TTC549 (cell line): ENCODE data around the gene BOK.
"Not testable (repeated sequence)": the region's sequence is repeated elsewhere in the genome, so short reads cannot be mapped to it uniquely, and the experiment has no call there.

ENCODE experiments used
- FAIRE-seq: peaks from 2 replicates; lab custom pipeline; 2012; peaks lifted over from hg19 to GRCh38; lab: Jason Lieb, UNC

The BOK gene

DNA sequence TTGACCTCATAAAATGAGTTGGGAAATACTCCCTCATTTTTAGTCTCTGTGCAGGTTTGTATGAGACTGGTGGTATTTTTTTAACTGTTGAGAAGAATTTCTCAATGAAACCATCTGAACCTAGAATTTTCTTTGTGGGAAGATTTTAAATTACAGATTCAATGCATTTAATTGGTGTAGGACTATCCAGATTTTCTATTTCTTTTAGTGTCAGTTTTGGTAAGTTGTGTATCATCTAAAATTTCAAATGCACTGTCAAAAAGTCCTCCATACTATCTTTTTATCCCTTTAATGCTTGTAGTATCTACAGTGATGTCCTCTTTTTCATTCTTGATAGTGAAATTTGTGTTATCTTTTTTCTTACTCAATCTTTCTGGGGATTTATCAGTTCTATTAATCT, 1.8 kb upstream of the BOK start:
- FAIRE-seq: no peak

DNA sequence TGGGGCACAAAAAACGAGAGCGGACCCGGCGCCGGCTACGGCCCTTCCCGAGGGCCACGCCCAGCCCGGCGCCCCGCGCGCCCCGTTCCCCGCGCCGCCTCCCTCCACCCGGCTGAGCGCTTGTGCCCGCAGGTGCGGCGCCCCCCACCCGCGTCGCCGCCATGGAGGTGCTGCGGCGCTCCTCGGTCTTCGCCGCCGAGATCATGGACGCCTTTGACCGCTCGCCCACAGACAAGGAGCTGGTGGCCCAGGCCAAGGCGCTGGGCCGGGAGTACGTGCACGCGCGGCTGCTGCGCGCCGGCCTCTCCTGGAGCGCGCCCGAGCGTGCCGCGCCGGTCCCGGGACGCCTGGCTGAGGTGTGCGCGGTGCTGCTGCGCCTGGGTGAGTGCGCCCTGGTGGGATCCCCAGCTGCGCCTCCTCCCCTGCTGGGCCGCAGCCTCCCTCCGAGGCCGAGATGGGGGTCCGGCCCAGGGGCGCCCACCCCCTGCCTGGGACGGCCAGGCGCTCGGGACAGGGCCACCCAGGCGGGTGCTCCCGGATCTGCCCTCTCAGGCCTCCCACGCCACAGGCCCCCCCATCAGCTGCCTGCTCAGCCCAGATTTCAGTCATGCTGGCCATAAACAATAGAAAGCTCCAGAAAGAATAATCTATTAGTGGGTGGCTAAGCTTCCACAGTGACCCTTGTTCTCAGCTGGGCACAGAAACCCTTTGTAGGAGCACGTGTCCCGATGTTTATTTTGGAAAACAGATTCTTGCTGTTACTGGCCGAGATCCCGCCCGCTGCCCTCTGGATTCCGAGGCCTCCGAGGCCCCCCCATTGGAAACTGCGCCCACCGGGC, 997 bp downstream of the BOK start:
- no peak for FAIRE-seq

DNA sequence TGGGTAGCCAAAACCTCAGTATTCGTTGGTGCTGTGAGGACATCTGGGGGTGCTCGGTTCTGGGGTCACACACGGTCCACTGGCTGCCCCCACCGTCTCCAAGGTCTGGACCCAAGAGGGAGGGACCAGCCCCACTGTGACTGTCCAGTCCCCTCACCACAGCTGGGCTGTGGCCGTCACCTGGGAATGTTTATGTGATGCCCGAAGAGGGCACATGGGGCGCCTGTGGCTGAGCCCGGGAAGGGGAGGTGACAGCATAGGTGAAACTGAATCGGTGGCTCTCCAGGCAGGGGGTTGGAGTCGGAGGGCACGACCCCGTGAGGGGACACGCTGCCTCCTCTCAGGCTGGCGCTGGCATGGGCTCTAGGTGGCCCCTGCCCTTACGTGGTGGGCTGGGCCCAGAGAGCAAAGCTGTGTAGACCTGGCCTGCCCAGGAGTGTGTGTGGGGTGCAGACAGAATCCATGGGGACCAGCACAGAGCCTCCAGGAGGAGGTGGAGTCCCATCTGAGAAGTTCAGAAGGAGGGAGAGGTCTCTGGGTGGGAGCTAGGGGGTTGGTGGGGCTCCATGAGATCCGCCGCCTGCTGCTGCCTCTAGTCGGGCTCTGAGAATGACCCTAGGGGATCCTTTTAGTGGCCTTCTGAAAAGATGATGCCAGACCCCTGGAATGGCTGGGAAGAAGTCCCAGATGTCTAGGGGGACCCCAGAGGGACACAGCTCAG, 1.8 kb downstream of the BOK start:
- FAIRE-seq: no peak

DNA sequence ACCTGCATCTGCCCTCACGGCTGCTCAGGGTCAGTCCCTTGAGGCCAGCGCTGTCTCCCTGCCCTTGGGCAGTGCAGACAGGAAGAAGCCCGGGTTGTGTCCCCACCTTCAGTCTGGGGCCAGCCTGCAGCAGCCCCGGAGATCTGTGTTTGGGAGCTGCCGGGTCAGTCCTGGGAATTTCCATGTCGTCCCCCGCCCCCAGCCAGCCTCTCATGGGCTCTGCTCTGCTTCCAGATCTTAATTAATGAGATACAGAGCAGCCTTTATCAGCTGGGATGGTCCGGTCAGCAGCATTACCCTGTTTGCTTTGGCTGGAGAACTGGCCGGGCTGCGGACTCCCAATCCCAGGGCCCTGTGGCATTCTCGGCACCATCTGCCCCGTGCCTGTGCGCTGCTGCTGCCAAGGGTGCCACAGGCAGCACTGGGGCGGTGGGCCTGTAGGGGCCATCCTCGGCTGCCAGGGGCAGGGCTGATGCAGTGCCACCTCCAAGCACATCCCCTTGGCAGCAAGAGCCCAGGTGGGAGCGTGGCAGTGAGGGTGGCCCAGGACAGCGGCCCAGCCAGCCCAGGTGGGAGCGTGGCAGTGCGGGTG, 2.4 kb downstream of the BOK start:
- no peak for FAIRE-seq

DNA sequence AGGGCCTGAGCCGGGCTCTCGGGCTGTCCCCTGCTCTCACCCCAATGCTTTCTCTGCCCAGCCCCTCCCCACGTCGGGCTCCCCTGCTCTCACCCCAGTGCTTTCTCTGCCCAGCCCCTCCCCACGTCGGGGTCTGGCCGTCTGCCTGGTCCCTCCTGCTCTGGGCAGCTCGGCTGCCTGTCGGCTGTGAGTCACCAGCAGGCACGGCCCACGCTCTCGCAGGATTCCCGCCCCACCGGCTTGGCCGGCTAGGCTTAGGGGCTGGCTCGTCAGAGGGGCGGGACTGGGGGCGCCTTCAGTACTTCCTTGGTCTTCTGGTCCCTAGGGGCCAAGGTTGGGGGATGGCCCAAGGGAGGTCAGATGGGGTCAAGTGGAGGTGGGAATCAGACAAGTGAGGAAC, 3.3 kb downstream of the BOK start:
- no peak for FAIRE-seq

DNA sequence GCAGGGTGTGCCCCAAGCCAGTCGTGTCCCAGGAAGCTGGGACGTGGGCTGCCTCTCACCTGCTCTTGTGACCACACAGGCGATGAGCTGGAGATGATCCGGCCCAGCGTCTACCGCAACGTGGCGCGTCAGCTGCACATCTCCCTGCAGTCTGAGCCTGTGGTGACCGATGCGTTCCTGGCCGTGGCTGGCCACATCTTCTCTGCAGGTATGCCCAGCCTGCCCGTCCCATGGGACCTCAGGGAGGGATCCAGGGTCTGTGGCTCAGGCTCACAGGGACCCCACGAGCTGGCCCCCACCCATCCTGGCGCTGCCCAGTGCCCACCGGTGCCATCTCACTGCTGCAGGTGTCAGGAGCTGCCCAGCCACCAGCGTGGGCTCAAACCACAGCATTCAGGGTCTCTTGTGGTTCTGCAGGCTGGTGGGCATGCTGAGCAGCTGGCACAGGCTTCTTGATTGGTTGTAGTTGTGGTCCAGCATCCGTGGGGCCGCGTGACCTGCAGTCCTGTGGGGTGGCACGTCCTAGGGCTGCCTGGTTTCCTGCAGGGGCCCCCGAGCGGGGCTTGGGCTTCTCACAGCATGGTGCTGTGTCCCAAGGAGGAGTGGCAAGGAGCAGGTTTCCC, 3.8 kb downstream of the BOK start:
- no peak for FAIRE-seq

DNA sequence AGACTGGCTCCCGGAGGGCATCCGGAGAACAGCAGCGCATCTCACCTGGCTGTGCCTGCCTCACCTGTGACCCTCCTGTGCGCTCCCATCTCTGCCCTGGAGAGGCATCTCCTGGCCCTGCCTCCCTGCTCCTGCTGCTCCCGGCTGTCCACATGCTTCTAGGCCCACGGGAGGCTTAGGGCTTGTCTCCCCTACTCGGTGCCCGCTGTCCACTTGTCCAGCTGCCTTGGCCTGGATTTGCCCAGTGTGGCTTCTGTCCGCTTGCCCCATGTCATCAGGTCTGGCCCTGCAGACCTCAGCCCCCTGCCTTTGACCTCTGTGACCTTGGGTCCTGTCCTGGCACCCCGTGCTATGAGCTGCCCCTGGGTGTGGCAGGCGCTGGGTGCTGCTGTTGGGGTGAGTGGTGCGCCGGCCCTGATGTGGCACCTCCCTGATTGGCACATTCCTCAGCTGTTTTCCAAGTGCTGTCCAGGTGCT, 4.5 kb downstream of the BOK start:
- FAIRE-seq: no peak

DNA sequence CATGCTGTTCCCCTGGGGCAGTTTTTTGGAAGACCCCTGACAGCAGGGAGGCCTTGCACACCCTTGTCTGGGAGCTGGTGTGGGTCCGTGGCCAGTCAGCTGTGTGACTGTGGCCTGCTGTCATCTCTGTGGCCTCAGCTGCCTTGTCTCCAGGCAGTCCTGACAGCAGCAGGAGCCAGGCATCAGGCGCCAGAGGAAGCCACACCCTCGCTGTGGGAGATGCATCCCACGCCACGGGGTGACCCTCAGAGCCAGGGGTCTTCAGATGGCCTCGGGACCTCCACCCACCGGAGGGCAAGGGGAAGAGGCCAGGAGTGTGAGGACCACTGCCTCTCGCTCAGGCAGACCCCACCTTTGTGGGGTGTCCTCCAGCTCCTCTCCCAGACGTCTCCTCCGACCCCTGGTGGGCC, 5.0 kb downstream of the BOK start:
- no peak for FAIRE-seq

DNA sequence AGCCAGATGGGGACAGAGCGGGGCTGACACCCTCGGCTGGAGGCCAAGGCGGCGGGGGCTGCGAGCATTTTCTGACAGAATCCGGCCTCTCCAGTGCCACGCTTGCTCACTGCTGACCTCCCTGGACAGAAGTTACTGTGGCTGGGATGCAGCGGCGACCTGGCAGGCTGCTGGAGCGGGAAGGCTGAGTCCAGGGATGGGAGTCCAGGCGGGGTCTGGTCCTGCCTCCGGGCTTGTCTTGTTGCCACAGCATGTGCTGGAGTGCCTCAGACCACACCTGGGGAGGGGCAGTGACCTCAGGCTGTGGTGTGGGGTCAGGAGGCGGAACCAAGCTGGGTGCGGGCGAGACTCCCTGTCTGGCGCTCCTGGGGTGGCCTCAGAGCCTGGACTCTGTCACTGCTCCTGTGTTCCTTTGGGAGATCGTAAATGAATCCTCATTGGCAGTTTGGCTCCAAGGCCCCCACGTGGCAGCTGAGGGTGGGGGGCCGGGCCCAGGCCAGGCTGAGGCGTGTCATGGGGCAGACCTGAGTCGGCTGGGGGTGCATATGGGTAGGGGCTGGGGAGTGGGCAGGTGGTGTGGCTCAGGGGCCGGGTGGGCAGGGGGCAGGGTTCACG, 5.5 kb downstream of the BOK start:
- no peak for FAIRE-seq

DNA sequence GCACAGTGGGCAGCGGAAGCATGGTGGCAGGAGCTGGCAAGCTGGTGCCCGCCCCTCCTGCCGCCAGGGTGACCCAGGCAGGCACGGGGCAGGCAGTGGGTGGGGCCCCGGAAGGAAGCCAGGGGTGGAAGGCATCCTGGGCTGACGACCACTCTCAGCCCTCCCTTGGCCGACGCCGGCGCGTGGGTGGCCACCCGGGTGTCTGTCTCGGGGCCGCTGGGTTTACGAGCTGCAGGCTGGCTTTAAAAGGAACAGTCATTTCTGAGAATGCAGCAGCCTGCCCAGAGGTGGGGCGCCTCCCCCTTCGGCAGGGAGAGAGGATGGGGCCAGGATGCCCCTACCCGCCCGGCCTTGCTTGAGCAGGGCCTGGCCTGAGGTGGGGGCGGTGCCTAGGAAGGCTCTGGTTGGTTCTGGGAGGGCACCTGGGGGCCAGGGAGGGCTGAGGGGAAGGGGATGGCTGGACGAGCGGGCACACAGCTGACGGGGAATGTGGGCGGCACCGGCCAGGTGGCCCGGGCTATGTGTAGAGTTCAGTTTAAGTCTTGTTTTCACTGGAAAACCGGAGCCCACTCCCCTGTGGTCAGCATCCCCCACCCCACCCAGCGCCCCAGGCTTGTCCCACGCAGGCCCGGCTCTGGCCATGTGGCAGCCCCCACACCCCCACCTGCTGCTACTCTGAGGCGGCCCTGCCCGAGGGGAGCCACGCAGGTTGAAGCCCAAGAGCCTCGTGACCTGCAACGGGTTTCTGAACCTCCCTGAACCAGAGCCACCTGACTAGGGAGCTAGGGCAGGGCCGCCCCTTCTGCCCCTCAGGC, 6.3 kb downstream of the BOK start:
- no peak for FAIRE-seq

DNA sequence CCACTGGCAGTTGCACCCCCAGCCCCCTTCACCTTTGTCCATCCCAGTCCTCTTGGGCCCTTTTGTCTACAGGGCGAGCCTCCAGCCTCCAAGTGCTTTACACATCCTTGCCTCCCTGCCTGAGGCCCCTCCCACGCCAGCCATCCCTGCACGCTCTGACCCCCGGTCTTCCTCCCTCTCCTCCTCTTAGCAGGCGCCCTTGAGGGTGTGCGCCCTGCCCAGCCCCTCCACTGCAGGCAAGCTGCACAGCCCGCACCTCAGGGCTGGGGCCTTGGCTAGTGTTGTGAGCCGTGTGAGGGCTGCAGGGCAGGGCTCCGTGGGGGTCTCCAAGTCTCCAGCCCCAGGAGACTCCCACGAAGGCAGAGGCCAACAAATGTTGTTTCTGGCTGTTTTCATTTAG, 6.9 kb downstream of the BOK start:
- FAIRE-seq: no peak

DNA sequence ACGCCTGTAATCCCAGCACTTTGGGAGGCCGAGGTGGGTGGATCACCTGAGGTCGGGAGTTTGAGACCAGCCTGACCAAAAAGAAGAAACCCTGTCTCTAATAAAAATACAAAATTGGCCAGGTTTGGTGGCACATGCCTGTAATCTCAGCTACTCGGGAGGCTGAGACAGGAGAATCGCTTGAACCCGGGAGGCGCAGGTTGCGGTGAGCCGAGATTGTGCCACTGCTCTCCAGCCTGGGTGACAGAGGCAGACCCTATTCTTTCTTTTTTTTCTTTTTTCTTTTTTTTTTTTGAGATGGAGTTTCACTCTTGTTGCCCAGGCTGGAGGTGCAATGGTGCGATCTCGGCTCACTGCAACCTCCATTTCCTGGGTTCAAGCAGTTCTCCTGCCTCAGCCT, 7.5 kb downstream of the BOK start:
- not testable (repeated sequence) for FAIRE-seq

DNA sequence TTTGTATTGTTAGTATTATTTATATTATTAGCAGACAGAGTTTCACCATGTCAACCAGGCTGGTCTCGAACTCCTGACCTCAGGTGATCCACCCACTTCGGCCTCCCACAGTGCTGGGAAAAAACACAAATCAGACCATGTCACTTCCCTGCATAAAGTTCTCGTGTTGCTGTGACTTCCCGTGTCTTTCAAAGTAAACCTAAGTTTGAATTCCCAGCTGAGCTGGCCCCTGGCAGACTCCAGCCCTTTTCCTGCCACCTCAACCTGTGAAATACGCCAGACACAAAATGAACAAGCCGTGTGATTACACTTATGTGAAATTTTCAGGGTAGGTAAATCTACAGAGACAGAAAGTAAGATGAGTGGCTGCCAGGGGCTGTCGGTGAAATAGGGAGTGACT, 7.9 kb downstream of the BOK start:
- no peak for FAIRE-seq

DNA sequence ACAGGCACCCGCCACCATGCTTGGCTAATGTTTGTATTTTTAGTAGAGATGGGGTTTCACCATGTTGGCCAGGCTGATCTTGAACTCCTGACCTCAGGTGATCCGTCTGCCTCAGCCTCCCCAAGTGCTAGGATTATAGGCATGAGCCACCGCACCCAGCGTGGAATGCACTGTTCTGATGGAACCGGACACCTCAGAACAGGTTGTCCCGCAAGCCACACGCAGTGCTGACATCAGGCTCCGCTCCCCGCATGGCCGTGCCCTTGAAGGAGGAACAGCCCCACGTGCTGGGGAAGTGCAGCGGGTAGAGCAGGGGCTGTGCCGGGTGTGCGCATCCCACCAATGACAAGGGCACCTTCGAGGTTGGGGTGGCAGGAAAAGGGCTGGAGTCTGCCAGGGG, 8.7 kb downstream of the BOK start:
- FAIRE-seq: not testable (repeated sequence)

DNA sequence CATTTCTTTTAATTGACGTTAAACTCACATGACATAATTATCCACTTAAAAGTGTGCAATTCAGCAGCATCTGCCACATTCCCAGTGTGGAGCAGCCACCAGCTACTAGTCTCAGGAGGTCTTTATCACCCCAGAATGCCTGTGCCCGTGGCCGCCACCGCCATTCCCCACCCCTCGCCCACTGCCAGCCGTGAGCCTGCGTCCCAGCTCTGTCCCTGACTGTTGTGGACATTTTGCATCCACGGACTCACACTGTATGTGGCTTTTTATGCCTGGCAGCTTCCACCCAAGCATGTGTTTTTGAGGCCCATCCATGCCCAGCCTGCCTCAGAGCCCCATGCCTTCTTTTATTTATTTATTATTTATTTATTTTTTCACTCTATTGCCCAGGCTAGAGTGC, 9.2 kb downstream of the BOK start:
- FAIRE-seq: no peak

DNA sequence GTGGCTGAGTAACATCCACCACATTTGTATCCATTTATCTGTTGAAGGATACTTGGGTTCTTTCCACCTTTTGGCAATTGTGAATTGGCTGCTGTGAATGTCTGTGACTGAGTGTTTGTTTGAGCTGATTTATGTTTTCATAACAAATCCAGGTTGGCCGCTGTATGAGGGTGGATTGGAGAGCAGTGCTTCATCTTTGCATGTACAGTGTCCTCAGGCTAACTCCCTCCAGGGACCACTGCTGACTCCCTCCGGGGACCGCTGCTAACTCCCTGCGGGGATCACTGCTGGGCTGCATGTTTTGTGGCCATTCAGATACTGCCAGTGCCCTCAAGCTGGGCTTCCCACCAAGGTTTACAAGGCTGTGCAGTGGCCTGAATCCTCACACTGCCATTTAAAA, 10.2 kb downstream of the BOK start:
- FAIRE-seq: no peak

DNA sequence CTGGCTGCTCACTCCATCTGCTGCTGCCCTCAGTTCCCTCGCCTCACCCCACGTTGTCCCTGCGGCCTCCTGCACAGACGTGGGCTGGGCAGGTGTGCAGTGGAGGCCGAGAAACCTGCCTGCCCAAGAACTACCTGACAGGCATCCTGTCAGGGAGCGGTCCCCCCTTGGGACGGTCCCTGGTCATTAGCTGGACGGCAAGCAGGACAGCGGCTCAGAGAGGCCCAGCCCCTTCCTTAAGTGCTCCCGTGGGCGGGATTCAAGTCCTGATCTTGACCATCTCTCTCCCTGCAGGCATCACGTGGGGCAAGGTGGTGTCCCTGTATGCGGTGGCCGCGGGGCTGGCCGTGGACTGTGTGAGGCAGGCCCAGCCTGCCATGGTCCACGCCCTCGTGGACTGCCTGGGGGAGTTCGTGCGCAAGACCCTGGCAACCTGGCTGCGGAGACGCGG, 11.3 kb downstream of the BOK start:
- no peak for FAIRE-seq

DNA sequence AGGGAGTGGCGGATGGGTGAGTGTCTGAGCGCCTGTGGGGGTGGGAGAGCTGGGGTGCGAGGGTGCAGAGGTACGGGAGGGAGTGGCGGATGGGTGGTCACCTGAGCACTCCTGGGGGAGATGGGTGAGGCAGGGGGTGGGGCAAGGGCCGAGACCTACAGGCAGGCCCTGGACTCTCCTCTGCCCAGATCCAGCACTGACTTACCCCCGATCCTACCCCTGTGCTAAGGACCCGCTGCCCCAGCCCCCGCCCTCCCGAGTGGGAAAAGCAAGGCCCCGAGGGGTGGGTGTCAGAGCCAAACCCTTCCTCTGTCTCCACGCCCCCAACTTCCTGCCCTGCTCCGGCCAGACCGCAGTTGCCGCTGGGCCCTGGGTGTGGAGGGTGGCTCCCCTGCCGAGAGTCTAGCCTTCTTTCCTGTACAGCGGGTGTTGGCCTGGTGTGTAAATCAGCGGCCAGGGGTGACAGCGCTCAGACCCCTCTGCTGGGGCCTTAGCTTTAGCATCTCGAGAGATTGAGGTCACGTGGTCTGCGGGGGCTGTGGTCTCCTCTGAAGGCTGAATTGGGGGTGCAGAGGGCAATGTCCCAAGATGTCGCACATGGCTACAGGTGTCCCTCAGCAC, 12.5 kb downstream of the BOK start:
- no peak for FAIRE-seq

DNA sequence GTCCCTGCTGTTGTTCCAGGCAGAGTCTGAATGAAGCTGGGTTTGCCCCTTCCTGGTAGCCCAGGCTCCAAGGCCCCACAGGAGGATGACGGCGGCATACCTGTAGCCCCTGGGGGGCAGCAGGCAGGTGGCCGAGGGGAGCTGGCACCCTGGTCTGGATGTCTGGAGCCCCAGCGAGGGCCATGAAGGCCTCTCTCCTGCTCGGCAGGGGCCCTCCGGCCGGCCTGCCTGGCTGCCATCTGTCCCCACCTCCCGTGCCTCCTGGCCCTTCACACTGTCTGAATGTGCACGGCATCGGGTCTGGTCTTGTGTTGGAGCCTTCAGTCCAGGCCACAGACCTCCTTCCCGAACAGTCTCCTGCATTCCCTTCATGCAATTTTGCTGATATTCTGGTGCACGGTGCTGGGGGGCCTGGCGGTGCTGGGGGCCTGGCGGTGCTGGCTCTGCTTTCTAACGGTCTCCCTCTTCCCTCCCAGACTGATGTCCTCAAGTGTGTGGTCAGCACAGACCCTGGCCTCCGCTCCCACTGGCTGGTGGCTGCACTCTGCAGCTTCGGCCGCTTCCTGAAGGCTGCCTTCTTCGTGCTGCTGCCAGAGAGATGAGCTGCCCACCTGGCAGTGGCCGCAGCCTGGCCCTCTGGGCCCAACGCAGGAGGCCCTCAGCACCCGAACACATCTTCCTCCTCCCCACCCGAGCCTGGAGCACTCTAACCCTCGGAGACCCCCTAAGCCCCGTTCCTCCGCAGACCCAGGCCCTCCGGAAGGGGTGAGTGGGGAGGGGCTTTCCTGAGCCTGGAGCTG, 13.5 kb downstream of the BOK start:
- no peak for FAIRE-seq
